ENCODE data around the gene ACADS.
"Not testable (repeated sequence)": the region's sequence is repeated elsewhere in the genome, so short reads cannot be mapped to it uniquely, and the experiment has no call there.

Gene ACADS

DNA sequence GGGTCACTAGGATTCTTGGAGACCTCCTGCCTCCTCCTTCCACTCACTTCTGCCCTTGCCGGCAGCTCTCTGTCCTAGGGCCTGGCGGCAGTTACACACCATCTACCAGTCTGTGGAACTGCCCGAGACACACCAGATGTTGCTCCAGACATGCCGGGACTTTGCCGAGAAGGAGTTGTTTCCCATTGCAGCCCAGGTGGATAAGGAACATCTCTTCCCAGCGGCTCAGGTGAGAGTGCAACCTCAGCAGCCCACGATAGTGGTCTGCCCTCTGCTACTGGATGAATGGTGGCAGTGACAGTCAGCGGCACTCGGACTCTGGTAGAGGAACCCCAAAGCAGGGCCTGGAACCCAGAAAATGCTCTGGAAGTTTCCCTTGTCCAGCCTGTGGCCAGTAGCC is 1.3 kb downstream of the ACADS start:
- DNase-seq (ENCODE audit: low read depth), result no peak

- DNase-seq (ENCODE audit: low read depth), result not testable (repeated sequence)
These were observed 6.6 kb downstream of the ACADS start for GRCh38 chr12:120732198-120732597.

DNA sequence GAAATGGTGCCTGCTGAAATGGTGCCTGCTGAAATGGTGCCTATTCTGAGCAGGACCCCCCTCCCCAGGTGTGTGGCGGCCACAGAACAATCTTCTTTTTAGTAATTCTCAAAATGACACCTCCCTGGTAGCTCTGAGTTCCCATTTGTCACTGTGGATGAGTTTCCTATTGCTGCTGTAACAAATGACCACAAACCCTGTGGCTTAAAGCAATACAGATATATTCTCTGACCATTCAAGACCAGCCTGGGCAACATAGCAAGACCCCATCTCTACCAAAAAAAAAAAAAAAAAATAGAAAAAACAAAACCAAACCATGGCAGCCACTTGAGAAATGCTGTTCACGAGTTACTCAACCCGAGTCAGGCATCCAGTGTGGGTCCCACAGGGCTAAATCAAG is 7.9 kb downstream of the ACADS start:
- no peak for DNase-seq (ENCODE audit: low read depth)

- DNase-seq (ENCODE audit: low read depth), result no peak
These were observed 8.6 kb downstream of the ACADS start for GRCh38 chr12:120734210-120734609.

- DNase-seq (ENCODE audit: low read depth), result no peak
These were observed 9.6 kb downstream of the ACADS start for GRCh38 chr12:120735181-120735580.

DNA sequence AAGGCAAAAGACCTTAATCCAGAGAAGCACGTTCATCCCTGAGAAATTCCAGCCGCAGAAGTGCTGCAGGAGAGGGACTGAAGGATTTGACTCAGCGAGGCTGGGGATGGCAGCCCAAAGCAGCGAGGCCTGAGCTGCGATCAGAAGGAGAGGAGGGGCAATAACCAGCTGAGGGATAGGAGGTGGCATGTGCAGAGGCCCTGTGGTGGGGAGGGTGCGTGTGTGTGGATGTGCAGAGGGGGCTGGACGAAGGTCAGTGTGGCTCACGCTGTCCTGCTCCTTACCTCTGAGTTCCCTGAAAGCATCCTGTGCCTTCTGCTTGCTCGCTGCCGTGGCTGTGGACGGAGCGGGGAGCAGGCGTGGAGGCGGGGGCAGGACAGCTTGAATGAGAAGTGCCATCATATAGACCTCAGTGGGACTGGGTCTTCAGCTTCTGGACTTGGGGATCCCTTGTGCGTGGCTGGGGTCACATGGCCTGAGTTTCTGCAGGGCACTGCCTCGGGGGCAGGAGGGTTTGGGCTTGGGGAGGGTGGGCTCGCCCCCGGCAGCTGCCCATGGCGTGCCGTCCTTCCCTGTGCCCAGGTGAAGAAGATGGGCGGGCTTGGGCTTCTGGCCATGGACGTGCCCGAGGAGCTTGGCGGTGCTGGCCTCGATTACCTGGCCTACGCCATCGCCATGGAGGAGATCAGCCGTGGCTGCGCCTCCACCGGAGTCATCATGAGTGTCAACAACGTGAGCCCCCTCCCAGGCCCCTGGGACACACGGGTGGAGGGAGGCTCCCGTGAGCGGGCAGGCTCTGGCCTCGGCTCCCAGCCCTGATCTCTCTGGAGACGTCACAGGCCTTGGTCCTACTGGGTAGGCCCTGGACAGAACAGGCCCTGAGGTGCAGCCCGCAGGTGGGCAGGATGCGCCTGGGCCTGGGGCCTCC is 11.0 kb downstream of the ACADS start:
- DNase-seq (ENCODE audit: low read depth), result no peak

DNA sequence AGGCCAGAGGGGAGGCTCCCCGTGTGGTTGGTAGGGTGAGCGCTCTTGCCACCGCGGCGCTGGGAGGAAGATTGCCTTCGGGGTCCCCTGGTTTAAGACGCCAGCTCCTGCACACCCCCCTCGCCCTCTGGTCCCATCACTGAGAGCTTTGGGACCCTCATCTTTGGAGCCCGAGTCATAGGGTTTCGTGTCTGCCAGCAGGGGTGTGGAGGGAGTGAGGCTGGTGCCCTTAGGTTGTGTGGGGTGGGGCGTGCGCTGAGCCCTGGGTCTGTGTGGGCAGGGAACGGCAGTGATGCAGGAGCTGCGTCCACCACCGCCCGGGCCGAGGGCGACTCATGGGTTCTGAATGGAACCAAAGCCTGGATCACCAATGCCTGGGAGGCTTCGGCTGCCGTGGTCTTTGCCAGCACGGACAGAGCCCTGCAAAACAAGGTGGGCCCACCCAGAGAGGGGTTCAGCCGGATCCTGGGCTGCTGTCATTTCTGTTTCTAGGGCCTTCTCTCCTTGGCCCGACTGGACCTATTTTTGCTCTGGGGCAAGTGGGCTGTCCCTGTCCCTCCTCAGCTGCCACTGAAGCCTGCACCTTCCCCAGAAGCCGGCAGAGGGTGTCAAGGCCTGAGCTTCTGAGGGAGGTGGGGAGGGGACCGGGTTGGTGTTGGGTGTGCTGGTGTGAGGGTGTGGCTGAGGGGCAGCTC is 12.1 kb downstream of the ACADS start:
- no peak for DNase-seq (ENCODE audit: low read depth)

DNA sequence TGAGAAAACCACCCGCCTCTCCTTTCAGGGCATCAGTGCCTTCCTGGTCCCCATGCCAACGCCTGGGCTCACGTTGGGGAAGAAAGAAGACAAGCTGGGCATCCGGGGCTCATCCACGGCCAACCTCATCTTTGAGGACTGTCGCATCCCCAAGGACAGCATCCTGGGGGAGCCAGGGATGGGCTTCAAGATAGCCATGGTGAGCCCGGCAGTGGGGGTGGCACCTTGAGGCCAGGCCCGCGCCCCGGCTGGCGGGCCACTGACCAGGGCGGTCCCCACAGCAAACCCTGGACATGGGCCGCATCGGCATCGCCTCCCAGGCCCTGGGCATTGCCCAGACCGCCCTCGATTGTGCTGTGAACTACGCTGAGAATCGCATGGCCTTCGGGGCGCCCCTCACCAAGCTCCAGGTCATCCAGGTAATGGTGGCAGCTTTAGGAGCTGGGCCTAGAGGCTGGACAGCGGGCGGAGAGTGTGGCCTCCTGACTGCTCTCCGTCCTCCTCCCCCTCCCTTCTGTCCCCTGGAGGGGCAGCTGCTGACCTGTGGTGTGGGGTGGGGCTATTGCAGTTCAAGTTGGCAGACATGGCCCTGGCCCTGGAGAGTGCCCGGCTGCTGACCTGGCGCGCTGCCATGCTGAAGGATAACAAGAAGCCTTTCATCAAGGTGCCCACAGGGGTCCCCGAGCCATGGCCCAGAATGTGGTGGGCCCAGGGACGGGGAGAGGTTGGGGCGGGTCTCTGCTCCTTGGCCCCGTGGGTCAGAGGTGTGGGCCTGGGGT is 12.8 kb downstream of the ACADS start:
- no peak for DNase-seq (ENCODE audit: low read depth)

GRCh38 chr12:120739031-120739762 is 13.6 kb downstream of the ACADS start:
- no peak for DNase-seq (ENCODE audit: low read depth)

DNA sequence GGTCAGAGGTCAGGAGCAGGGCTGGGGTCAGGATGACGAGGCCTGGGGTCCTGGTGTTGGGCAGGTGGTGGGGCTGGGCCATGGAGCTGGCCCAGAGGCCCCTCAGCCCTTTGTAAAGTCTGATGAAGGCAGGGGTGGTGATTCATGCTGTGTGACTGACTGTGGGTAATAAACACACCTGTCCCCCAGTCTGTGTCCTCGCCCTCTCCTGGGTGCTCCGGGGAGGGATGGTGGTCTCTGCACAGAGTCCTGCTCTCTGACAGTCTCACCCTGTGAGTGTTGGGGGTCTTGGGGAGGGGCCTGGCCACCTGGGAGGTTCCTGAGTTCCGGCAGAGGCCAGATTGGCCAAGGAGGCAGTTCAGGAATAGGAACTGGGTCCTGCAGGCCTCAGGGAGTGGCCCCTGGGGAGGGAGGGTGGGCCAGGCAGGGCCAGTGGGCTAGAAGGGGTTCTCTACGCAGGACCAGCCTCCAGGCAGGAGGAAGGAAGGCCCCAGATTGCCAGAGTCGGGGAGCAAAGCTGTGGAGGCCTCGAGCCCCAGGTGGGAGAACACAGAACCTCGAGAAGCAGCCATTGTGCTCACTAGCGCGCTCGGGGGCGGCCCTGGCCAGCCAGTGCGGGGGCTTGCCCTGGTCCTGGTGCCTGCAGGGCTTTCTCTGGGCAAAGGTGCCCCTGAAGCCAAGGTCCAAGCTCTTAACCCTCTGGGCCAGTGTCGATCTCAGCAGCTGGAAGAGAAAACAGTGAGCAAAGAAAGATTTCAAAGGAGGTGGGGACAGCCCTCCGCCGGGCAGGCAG is 14.4 kb downstream of the ACADS start:
- no peak for DNase-seq (ENCODE audit: low read depth)

DNA sequence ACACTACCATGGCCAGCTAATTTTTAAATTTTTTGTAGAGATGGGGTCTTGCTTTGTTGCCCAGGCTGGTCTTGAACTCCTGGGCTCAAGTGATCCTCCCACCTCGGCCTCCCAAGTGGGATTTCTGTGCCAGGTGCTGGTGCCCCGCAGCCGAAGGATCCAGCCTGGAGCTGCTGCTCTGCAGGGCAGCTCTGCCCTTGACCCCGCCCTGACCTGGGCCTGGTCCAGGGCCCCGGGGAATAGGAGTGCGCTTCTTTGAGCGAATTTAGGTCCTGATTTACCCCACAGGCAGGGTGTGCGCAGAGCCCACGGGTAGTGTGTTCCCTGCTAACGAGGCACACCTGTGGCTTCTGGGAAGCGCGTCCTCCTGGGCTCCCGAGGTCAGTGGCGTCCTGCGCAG is 15.2 kb downstream of the ACADS start:
- DNase-seq (ENCODE audit: low read depth), result no peak

DNA sequence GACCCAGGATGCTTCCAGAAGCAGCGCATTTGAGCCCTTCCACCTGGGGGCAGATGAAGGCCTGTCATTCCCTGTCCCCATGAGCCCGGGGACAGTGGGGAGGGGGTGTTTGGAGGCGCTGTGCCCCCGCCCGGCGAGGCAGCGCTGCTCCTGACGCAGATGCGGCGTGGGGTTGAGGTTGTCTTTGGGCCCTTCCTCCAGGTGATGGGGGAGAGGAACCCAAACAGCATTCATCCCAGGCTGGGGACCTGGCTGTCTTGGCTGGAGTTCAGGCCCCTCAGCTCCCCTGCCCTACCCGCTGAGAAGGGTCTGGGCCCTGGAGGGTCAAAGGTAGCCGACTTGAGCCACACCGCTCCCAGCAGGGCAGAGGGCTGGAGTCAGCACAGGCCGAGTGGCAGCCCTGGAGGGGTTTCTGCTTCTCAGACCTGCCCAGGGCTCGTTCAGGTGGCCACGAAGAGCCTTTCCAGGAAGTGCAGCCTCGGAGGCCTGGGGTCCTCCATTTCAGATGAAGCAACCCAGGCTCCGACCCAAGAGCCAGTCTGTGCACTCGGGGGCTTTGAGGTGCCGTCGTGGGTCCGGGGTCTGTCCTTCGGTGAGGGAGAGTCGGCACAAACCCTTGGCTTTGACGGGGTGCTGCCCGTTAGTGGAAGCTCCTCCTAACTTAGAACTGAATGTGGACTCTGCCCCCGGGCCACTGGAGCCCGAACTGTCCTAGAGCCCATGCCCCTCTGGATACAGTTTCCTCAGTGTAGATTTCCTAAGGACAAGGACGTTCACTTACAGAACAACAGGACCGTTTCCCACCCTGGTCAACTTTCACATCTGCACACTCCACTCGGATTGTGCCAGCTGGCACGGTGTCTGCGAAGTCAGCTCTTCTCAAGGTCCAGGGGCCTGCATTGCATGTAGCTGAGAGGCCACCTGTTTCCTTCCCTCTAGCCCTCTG is 16.1 kb downstream of the ACADS start:
- no peak for DNase-seq (ENCODE audit: low read depth)

- no peak for DNase-seq (ENCODE audit: low read depth)
These were observed 19.4 kb downstream of the ACADS start for GRCh38 chr12:120744922-120745493.

- no peak for DNase-seq (ENCODE audit: low read depth)
These were observed 22.6 kb downstream of the ACADS start for GRCh38 chr12:120748242-120748641.

DNA sequence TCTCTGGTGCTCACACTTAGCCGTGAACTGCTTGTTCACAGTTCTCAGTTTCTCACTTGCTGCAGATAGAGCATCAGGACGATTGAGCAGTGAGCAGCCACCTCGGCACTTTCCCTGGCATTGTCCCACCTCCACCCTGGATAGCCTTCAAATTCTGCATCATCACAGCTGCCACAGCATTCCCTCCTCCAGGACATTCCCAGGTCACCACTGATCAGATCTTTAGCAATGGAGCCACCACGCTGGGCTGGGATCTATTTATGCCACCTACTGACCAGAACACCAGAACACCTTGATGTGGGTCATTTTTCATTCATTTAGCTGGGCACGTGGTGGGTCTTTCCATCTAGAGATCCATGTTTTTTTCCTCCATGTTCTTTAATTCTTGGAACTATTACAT is 23.6 kb downstream of the ACADS start:
- no peak for DNase-seq (ENCODE audit: low read depth)

DNA sequence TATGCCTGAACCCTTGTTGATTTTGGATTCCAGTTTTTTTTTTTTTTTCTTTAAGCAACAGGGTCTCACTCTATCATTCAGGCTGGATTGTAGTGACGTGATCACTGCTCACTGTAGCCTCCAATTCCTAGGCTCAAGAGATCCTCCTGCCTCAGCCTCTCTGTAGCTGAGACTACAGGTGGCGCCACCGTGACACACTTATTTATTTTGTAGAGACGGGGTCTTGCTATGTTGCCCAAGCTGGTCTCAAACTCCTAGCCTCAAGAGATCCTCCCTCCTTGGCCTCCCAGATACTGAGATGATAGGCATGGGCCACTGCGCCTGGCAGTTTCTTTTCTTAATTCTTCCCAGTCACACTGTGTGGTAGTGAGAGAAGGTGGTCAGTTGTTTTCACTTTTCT is 25.2 kb downstream of the ACADS start:
- DNase-seq (ENCODE audit: low read depth), result no peak

- DNase-seq (ENCODE audit: low read depth), result no peak
These were observed 25.8 kb downstream of the ACADS start for GRCh38 chr12:120751389-120751788.

DNA sequence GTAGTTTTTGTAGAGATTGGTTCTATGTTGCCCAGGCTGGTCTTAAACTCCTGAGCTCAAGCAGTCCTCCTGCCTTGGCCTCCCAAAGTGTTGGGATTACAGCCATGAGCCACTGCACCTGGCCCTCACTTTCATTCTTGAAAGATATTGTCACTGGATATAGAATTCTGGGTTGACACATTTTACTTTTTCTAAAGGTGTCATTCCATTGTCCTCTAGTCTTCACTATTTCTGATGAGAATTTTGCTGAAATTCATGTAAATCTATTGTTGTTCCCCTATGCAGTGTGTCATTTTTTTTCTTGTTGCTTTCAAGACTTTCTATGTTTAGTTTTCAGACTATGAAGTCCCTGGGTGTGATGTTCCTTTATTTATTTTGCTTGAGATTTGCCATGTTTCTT is 29.2 kb downstream of the ACADS start:
- DNase-seq (ENCODE audit: low read depth), result no peak

GRCh38 chr12:120755269-120755668 is 29.6 kb downstream of the ACADS start:
- no peak for DNase-seq (ENCODE audit: low read depth)
